Measurements from ENCODE around the gene ZNF580.

Gene ZNF580

DNA sequence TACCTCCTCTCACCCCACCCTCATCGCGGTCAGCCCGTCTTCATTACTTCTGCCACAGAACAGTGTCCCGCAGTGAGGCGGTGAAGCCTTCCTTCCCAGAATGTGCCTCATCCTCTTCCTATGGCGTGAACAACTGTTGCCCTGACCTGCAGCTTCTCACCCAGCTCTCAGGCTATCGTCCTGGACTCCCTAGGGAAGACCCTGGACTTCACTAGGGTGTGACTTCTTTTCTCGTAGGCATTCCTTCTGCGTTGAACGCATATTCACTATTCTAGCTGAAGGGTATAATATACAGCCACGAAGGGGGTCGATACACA, 34.4 kb upstream of the ZNF580 start:
- no peak for DNase-seq

DNA sequence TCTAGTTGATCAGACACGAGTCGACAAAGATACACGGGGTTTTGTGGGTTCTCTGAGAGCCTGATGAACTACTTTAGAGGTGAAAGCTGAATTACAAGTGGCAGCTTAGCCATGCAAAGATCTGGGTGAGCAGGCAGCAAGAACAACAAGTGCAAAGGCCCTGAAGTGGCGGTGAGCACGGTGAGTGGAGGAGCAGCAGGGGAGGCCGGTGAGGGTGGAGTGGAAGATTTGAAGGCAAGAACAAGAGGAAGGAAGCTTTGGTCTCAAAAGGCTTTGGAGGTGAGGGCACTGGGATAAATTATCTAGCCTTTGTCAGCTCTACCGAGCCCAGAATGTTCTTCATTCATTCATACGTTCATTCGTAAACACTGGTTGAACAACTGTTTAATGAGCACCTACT, 34.0 kb upstream of the ZNF580 start:
- no peak for DNase-seq

DNA sequence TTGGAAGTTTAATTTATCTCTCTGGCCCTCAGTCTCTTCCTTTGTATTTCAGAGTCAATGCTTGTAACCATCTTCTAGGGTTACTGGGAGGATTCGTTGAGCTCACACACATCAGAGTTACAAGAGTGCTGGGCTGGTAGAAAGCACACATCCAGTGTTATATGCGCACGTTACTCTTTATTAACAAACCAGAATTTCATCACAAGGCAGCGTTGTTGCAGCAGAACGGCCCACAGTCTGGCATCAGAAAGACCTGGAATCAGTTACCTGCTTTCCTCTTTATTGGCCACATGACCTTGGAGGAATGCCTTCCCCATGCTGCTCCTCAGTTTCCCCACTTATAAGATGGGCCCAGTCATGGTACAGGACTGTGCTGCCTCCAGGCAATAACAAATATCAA, 31.5 kb upstream of the ZNF580 start:
- no peak for DNase-seq

DNA sequence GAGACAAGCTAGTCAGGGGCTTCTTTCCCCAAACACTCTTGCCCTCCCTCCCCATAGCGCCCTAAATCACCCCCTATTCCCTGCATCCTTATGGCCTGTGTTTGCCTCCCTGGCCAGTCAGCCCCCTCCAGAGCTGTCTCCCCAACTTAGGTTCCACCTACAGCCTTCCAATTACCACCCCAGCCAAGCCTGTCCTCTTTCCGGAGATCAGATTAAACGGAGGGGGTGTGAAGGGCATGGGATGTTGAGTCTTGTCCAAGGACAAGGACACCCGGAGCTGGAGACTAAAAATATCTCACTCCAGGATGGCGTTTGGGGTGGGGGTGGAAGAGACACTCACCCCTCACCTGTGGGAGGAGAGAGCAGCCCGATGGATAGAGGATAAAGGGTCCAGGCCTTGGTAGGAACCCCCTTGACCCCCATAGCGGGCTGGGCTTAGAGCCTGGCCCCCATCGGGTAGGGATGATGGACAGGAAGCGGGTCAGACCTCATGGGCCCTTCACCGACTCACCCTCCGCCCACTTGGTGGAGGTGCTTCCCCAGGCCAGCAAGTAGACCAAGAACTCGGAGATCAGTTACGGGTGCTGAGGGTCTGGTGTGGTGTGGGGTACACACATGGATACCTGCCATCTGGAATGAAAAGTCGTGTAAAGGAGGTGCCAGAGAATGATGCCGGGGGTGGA, 29.4 kb upstream of the ZNF580 start:
- no peak for DNase-seq

DNA sequence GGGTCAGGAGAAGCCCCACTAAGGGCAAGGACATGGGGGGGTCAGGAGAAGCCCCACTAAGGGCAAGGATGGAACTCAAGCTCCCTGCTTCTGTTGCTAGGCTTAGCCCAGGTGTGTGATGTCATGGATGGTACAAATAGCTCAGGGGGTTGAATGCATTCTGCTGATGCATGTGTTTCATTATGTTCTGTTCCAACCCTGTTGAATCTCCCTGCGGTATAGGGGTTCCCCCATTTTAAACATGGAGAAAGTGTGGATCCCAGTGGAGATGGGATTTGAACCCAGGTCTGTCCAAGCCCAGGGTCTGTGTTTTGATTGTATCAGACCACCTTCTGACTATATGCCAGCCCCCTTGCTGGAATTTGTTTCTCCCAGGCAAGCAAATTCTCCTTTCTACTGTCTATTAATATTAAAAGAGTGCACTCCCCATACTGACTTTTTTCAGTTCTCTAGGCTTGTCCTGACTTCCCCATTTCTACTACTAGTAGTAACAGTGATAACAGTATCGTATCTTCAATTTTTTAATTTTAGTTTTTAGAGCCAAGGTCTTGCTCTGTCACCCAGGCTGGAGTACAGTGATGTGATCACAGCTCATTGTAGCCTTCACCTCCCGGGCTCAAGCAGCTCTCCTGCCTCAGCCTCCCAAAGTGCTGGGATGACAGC, 28.7 kb upstream of the ZNF580 start:
- DNase-seq = no peak

DNA sequence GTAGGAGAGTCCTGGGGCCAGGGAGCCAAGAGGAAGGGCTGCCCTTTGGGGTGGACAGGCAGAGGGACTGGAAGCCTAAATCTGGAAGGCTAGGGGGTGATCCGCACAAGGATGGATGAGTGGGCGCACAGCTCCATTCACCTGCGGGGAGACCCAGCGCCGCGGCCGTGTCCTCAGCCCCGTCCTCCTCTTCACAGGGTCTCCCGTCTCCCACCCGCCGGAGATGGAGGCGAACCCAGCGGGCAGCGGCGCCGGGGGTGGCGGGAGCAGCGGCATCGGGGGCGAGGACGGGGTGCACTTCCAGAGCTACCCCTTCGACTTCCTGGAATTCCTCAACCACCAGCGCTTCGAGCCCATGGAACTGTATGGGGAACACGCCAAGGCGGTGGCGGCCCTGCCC, 27.4 kb upstream of the ZNF580 start:
- no peak for DNase-seq

DNA sequence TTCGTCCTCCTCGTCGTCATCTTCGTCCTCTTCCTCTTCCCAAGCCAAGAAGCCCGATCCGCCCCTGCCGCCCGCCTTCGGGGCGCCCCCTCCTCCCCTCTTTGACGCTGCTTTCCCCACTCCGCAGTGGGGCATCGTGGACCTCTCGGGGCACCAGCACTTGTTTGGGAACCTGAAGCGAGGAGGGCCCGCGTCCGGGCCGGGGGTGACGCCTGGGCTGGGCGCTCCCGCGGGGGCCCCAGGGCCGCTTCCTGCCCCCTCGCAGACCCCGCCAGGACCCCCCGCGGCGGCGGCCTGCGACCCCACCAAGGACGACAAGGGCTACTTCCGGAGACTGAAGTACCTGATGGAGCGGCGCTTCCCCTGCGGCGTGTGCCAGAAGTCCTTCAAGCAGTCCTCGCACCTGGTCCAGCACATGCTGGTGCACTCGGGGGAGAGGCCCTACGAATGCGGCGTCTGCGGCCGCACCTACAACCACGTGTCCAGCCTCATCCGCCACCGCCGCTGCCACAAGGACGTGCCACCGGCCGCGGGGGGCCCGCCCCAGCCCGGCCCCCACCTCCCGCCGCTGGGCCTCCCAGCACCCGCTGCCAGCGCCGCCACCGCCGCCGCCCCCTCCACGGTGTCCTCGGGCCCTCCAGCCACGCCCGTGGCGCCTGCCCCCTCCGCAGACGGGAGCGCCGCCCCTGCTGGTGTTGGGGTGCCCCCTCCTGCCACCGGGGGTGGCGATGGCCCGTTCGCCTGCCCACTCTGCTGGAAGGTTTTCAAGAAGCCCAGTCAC, 26.7 kb upstream of the ZNF580 start:
- DNase-seq = no peak

DNA sequence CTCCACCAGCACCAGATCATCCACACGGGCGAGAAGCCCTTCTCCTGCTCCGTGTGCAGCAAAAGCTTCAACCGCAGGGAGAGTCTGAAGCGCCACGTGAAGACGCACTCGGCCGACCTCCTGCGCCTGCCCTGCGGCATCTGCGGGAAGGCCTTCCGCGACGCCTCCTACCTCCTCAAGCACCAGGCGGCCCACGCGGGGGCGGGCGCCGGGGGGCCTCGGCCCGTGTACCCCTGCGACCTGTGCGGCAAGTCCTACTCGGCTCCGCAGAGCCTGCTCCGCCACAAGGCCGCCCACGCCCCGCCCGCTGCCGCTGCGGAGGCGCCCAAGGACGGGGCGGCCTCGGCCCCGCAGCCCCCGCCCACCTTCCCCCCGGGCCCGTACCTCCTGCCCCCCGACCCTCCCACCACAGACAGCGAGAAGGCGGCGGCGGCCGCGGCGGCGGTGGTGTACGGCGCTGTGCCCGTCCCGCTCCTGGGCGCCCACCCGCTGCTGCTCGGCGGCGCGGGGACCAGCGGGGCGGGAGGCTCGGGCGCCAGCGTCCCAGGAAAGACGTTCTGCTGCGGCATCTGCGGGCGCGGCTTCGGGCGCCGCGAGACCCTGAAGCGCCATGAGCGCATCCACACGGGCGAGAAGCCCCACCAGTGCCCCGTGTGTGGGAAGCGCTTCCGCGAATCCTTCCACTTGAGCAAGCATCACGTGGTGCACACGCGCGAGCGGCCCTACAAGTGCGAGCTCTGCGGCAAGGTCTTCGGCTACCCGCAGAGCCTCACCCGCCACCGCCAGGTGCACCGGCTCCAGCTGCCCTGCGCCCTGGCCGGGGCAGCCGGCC, 25.9 kb upstream of the ZNF580 start:
- DNase-seq = no peak

DNA sequence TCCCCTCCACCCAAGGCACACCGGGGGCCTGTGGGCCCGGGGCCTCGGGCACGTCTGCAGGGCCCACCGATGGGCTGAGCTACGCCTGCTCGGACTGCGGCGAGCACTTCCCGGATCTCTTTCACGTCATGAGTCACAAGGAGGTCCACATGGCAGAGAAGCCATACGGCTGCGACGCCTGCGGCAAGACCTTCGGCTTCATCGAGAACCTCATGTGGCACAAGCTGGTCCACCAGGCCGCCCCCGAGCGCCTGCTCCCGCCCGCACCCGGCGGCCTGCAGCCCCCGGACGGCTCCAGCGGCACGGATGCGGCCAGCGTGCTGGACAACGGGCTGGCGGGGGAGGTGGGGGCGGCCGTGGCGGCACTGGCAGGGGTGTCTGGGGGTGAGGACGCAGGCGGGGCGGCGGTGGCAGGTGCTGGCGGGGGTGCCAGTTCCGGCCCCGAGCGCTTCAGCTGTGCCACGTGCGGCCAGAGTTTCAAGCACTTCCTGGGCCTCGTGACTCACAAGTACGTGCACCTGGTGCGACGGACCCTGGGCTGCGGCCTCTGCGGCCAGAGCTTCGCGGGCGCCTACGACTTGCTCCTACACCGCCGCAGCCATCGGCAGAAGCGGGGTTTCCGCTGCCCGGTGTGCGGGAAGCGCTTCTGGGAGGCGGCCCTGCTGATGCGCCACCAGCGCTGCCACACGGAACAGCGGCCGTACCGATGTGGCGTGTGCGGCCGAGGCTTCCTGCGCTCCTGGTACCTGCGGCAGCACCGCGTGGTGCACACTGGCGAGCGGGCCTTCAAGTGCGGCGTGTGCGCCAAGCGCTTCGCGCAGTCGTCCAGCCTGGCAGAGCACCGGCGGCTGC, 25.0 kb upstream of the ZNF580 start:
- DNase-seq = no peak

DNA sequence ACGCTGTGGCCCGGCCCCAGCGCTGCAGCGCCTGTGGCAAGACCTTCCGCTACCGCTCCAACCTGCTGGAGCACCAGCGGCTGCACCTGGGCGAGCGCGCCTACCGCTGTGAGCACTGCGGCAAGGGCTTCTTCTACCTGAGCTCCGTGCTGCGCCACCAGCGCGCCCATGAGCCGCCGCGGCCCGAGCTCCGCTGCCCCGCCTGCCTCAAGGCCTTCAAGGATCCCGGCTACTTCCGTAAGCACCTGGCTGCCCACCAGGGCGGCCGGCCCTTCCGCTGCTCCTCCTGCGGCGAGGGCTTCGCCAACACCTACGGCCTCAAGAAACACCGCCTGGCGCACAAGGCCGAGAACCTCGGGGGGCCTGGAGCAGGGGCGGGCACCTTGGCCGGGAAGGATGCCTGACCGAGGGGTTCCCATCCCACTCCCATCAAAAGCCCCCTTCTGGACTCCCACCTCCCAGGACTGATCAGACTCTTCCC, 24.4 kb upstream of the ZNF580 start:
- no peak for DNase-seq

DNA sequence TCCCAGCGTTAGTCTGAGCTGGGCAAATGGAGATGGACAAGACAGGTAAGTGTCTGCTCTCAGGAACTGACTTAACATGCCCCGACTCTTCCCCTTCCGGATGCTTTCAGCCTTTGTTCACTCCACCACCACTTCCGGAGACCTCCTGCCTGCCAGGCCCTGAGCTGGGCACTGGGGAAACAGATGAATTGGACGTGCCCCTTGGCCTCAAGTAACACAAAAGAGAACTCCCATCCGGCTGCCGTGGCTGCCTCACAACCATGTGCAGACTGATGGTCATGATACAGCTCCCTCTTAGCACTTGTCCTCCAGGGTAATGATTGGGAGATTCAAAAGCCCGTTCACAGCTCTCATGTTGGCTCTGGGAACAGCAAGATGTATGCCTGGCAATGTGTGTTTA, 23.4 kb upstream of the ZNF580 start:
- DNase-seq = no peak

DNA sequence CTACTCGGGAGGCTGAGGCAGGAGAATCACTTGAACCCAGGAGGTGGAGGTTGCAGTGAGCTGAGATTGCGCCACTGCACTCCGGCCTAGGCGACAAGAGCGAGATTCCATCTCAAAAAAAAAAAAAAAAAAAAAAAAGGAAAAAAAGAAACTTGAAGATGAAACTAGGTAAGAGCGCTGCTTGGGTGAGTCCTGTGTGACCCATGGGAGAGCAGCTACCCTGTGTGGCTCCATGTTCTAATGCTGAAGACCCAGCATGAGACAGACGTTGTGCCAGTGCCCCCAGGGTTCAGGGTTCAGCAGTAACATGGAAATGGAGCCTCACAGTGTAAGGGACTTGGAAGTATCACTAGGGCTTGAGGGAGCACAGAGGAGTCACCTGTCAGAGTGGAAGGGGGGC, 22.4 kb upstream of the ZNF580 start:
- DNase-seq = no peak

DNA sequence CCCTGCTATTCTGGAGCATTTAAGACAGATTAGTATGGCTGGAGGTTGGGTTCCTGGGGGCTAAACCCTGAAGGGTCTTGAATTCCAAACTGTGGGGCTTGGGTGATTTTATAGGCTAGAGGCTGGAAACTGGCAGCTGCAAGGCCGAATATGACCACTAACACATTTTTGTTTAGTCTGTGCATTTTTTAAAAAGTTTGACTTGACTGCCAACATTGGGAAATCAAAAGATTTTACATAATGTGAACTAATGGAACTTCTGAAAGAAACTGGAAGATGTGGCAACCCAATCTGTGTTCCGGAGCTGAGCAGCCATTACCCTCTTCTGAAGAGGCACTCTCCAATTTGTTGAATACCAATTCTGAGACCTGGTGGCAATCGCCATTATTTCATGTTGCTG, 21.5 kb upstream of the ZNF580 start:
- no peak for DNase-seq

DNA sequence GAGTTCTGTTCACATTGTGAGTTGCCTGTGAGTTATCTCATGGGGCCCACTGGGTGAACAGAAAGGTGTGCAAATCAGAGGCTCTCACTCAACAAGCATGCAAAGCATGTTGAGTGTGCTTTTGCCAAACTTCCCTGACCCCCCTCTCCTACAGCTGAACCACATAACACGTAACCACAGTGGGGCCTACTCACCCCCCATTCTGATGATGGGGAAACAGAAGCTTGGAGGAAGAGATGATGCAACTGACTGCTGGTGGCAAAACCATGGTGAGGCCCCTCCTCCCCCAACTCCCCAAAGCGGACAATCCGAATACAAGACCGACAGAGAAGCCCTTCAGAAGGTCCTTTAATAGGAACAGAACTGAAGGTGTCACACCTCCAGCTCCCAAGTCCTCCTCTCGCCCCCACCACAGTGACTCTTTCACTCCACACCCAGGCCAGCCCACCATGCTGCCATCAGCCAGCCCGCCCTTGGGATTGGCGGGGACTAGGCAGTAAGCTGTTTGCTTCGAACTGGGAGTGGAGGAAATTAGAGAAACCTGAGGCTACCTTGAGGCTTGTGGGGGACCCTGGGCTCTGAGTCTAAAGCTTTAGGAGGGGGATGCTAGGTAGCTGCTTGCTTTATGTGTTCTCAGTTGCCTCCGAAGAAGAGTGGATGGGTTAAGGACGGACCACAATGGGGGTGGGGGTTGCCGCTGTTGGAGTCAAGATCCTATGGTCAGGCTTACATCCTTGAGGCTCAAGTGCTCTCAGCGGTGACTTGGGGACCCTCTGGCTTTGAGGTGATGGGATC, 20.2 kb upstream of the ZNF580 start:
- DNase-seq = no peak

DNA sequence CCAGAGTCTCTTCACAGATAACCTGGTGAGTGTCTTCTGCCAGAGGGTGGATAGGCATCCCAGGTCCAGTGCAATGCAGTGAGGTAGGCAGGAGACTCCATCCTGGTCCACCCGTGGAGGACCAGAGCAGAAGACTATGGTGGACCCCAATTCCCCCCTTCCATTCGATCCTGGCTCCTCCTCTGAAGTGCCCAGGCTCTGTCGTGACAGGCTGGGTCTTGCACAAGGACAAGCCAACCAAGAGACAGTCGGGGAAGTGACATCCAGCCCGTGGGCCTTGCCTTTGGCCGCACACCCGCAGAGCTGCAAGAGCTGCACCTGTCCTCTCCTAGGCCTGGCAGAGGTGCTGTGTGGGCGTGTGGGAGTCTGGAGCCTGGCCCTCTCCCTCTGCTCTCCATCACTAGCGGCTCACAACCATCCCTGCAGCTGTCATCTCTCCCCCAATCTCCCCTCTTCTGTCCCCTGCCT, 19.6 kb upstream of the ZNF580 start:
- no peak for DNase-seq

DNA sequence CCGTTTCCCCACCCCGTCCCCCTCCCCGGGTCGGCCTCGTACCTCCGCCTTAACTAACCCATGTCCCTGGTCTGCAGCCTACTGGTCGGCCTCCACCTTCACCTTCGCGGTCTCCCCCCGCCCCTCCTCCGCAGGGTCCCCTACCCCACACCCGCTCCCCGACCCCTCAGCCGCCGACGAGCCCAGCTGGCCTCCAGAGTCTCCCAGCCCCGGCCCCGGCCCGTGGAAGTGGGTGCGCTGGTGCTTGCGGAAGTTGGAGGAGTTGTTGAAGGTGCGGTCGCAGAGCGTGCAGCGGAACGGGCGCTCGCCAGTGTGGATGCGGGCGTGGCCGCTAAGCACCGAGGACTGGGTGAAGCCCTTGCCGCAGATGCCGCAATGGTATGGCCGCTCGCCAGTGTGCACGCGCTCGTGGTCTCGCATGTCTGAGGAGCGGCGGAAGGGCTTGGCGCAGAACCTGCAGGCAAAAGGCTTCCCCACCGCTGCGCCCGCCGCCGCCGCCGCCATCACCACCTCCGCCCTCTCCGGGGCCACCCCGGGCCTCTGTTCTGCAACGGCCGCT, 19.1 kb upstream of the ZNF580 start:
- no peak for DNase-seq

DNA sequence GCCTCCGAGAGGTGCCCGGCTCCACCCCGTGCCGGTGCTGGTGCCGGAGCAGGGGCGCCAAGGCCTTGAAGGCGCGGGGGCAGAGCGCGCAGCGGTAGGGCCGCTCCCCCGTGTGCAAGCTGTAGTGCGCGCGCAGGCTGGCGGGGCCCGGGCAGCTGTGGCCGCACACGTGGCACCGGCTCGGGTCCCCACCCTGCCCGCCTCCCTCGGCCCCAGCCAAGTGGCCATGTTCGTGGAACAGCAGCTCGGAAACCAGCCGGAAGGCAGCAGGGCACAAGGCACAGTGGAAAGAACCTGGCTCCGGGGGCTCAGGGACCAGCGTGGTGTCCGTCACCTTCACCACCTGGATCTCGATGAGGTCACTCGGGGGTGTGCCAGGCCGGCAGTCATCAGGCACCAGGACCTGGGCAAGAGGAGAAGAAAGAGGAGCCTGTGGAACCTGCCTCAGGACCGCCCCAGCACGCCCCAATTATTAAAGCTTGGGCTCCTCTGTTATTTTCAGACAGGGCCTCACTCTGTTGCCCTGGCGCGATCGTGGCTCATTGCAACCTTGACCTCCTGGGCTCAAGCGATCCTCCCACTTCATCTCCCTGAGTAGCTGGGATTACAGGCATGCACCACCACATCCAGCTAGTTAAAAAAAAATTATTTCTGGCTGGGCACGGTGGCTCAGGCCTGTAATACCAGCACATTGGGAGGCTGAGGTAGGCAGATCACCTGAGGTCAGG, 18.4 kb upstream of the ZNF580 start:
- no peak for DNase-seq

DNA sequence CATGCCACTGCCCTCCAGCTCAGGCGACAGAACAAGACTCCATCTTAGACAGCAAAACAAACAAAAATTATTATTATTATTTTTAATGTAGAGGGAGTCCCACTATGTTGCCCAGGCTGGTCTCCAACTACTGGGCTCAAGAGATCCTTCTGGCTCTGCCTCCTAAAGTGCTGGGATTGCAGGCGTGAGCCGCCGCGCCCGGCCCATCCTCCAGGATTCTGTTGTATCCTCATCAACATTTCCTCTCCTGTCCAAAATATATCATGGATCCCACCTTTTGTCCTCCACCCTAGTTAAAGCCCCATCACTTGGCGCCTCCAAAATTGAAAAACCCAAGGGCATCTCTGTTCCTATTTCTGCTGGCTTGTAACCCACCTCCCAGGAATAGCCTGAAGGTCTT, 17.7 kb upstream of the ZNF580 start:
- no peak for DNase-seq

DNA sequence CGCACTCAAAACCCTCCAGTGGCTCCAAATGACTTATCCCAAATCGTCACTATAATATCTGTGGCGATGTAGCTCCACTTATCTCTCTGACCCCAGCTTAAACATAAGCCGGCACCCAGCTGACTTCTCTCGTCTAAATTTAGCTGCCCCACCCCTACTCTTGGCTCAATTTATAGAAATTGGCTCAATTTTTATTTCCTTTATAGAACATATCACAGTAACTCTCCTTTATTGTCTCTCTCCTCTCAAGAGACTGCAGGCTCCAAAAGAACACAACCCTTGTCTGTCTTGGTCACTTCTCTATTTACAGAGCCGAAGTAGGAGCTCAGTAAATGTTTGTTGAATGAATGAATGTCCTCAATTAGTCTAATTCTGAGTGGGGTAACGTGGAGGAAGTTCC, 17.2 kb upstream of the ZNF580 start:
- no peak for DNase-seq
